H1 (cell line): ENCODE measurements around the gene SLC25A21. TPM values are rescaled to one million over a fixed set of nuclear protein-coding genes. Genes with fewer than 3 reads are reported as not detected.

Source experiments
- CTCF ChIA-PET: fragments of 300-600 bp; sonication (Branson Sonifier 250); formaldehyde crosslinking; loops from one replicate; lab custom pipeline; 2021; ENCODE audit not compliant: partially characterized antibody; lab: Charles Lee
- POLR2A ChIA-PET: fragments of 300-600 bp; sonication (Branson Sonifier 250); formaldehyde crosslinking; loops from one replicate; lab custom pipeline; 2021; ENCODE audit warnings: inconsistent platforms; ENCODE audit not compliant: partially characterized antibody; lab: Charles Lee
- DNase-seq, 2 experiments: peaks; one replicate each; pipeline versions ENCODE4 v3.0.0 to v3.0.0-alpha.2; 2010 to 2022; ENCODE audit warnings: low spot score in 2 of 2, low read depth in 1 of 2, mixed read lengths in 1 of 2
- FAIRE-seq: peaks from 2 replicates; lab custom pipeline; 2011; peaks lifted over from hg19 to GRCh38; lab: Jason Lieb, UNC
- H2AFZ ChIP-seq: 2 replicates; pipeline ENCODE4 v1.8.1; 2012; ENCODE audit warnings: low read length, inconsistent platforms
- H2AK5ac ChIP-seq: 2 replicates; pipeline ENCODE4 v1.6.1; 2013; ENCODE audit warnings: low read depth, low read length
- H2BK120ac ChIP-seq: replicated peaks from 2 replicates; pipeline ENCODE3; 2013; ENCODE audit warnings: low read depth, low read length, inconsistent platforms
- H2BK12ac ChIP-seq: 2 replicates; pipeline ENCODE4 v1.6.1; 2013; ENCODE audit warnings: low read depth, low read length
- H2BK15ac ChIP-seq: 2 replicates; pipeline ENCODE4 v1.6.1; 2013; ENCODE audit warnings: low read length
- H2BK20ac ChIP-seq: 2 replicates; pipeline ENCODE4 v1.6.1; 2013; ENCODE audit warnings: low read length
- H2BK5ac ChIP-seq: 2 replicates; pipeline ENCODE4 v1.6.1; 2013; ENCODE audit warnings: low read depth, low read length
- H3K14ac ChIP-seq: 2 replicates; pipeline ENCODE4 v1.6.1; 2013; ENCODE audit warnings: inconsistent platforms; ENCODE audit not compliant: insufficient read length
- H3K18ac ChIP-seq: 2 replicates; pipeline ENCODE4 v1.6.1; 2013; ENCODE audit warnings: low read length; ENCODE audit errors: extremely low read depth
- H3K23ac ChIP-seq: 2 replicates; pipeline ENCODE4 v1.6.1; 2013; ENCODE audit warnings: inconsistent platforms; ENCODE audit not compliant: insufficient read length
- H3K23me2 ChIP-seq: 2 replicates; pipeline ENCODE4 v1.6.1; 2013; ENCODE audit warnings: low read depth, low read length
- H3K27ac ChIP-seq: 2 replicates; pipeline ENCODE4 v1.6.1; 2011; ENCODE audit warnings: low read depth, low read length, inconsistent platforms
- H3K27me3 ChIP-seq, 4 experiments: replicated peaks in 1 of 4; 1 replicate in 1 of 4; 2 replicates in 3 of 4; pipeline versions ENCODE4 v1.6.1 to v1.8.1; 2011 to 2013; ENCODE audit warnings: low read length in 3 of 4, mild to moderate bottlenecking in 3 of 4, inconsistent platforms in 2 of 4, mixed read lengths in 2 of 4, moderate library complexity in 1 of 4; ENCODE audit not compliant: control insufficient read depth in 3 of 4, insufficient read depth in 3 of 4; ENCODE audit errors: extremely low read depth in 1 of 4
- H3K36me3 ChIP-seq, 4 experiments: 2 replicates each; pipeline versions ENCODE4 v1.6.1 to v1.8.1; 2011 to 2013; ENCODE audit warnings: mild to moderate bottlenecking in 4 of 4, low read length in 3 of 4, moderate library complexity in 2 of 4, control low read depth in 1 of 4, inconsistent platforms in 1 of 4; ENCODE audit not compliant: insufficient read depth in 4 of 4, control insufficient read depth in 2 of 4
- H3K4ac ChIP-seq: replicated peaks from 2 replicates; pipeline ENCODE3; 2013; ENCODE audit warnings: low read length, low read depth, mixed read lengths, inconsistent platforms; ENCODE audit not compliant: insufficient read length
- H3K4me1 ChIP-seq, 4 experiments: replicated peaks in 1 of 4; 1 replicate in 1 of 4; 2 replicates in 3 of 4; pipeline versions ENCODE4 v1.6.1 to v1.8.1; 2011 to 2013; ENCODE audit warnings: low read length in 3 of 4, inconsistent platforms in 2 of 4, mixed read lengths in 1 of 4; ENCODE audit not compliant: insufficient read depth in 4 of 4, control insufficient read depth in 3 of 4
- H3K4me2 ChIP-seq, 2 experiments: 2 replicates each; pipeline versions ENCODE4 v1.6.1 to v1.8.1; 2011 to 2013; ENCODE audit warnings: low read depth in 2 of 2, low read length in 2 of 2, control low read depth in 1 of 2, inconsistent platforms in 1 of 2, mild to moderate bottlenecking in 1 of 2; ENCODE audit not compliant: insufficient read depth in 1 of 2
- H3K4me3 ChIP-seq, 4 experiments: fragments of 200-600, 300-600 bp in 1 of 4; sonication (generic), shearing (Covaris generic), sonication (Bioruptor Twin) in 1 of 4; 2 replicates each; pipeline versions ENCODE4 v1.5.1 to v1.8.1; 2011 to 2016; ENCODE audit warnings: low read length in 4 of 4, low read depth in 3 of 4, control low read depth in 2 of 4, inconsistent platforms in 2 of 4, mild to moderate bottlenecking in 2 of 4, mixed read lengths in 1 of 4, moderate library complexity in 1 of 4; ENCODE audit not compliant: insufficient read depth in 2 of 4; ENCODE audit errors: extremely low read depth in 1 of 4
- H3K56ac ChIP-seq: replicated peaks from 2 replicates; pipeline ENCODE3; 2013; ENCODE audit warnings: low read depth, mild to moderate bottlenecking, mixed read lengths, low read length, inconsistent platforms; ENCODE audit not compliant: insufficient read length
- H3K79me1 ChIP-seq: 2 replicates; pipeline ENCODE4 v1.6.1; 2013; ENCODE audit warnings: low read depth, low read length, control low read depth
- H3K79me2 ChIP-seq, 2 experiments: 2 replicates each; pipeline versions ENCODE4 v1.6.1 to v1.8.1; 2012 to 2013; ENCODE audit warnings: low read length in 2 of 2, mild to moderate bottlenecking in 2 of 2, inconsistent platforms in 1 of 2; ENCODE audit not compliant: insufficient read depth in 2 of 2, control insufficient read depth in 1 of 2
- H3K9ac ChIP-seq, 4 experiments: replicated peaks in 1 of 4; 1 replicate in 1 of 4; 2 replicates in 3 of 4; pipeline versions ENCODE4 v1.6.1 to v1.8.1; 2011 to 2013; ENCODE audit warnings: low read depth in 3 of 4, low read length in 3 of 4, control low read depth in 2 of 4, mild to moderate bottlenecking in 2 of 4, moderate library complexity in 2 of 4, inconsistent platforms in 1 of 4; ENCODE audit errors: extremely low read depth in 1 of 4
- H3K9me3 ChIP-seq, 2 experiments: 2 replicates each; pipeline versions ENCODE4 v1.6.1 to v1.8.1; 2012 to 2013; ENCODE audit warnings: mild to moderate bottlenecking in 2 of 2, moderate library complexity in 2 of 2, control low read depth in 1 of 2, inconsistent platforms in 1 of 2, low read depth in 1 of 2, low read length in 1 of 2, mixed read lengths in 1 of 2; ENCODE audit not compliant: insufficient read depth in 2 of 2
- H4K20me1 ChIP-seq, 2 experiments: replicated peaks in 1 of 2; 2 replicates each; pipeline versions ENCODE3 to v1.8.1; 2011 to 2013; ENCODE audit warnings: inconsistent platforms in 2 of 2, low read length in 2 of 2, mild to moderate bottlenecking in 1 of 2; ENCODE audit not compliant: insufficient read depth in 2 of 2, control insufficient read depth in 1 of 2
- H4K5ac ChIP-seq: 2 replicates; pipeline ENCODE4 v1.6.1; 2013; ENCODE audit warnings: low read length, low read depth, mixed read lengths, inconsistent platforms; ENCODE audit not compliant: insufficient read length
- H4K8ac ChIP-seq: 2 replicates; pipeline ENCODE4 v1.8.0; 2013; ENCODE audit warnings: mild to moderate bottlenecking, moderate library complexity, low read length, inconsistent platforms; ENCODE audit not compliant: insufficient read depth; ENCODE audit errors: extremely low read depth
- H4K91ac ChIP-seq: replicated peaks from 2 replicates; pipeline ENCODE3; 2013; ENCODE audit warnings: low read length, mixed read lengths, inconsistent platforms; ENCODE audit not compliant: insufficient read length
- BCL11A ChIP-seq, 2 experiments: IDR thresholded peaks; one replicate each; pipeline ENCODE4 v1.6.1; 2011; ENCODE audit warnings: low read depth in 2 of 2, low read length in 2 of 2, mild to moderate bottlenecking in 2 of 2
- BRCA1 ChIP-seq: IDR thresholded peaks from 2 replicates; pipeline ENCODE4 v1.6.1; 2012; ENCODE audit warnings: low read depth, low read length, improper control_type of control experiment
- EZH2 ChIP-seq: fragments of 200-600 bp; sonication (generic); IDR thresholded peaks from 2 replicates; pipeline ENCODE4 v1.7.1; 2012; ENCODE audit warnings: low read depth, mild to moderate bottlenecking, moderate library complexity, low read length, inconsistent platforms; ENCODE audit not compliant: severe bottlenecking
- GTF2F1 ChIP-seq: IDR thresholded peaks from 2 replicates; pipeline ENCODE4 v1.6.1; 2012; ENCODE audit warnings: low read depth, low read length, improper control_type of control experiment, borderline replicate concordance
- KDM4A ChIP-seq: IDR thresholded peaks from one replicate; pipeline ENCODE4 v1.7.1; 2012; ENCODE audit warnings: low read depth, mild to moderate bottlenecking, moderate library complexity, low read length, inconsistent platforms; ENCODE audit not compliant: severe bottlenecking
- POU5F1 ChIP-seq: IDR thresholded peaks from 2 replicates; pipeline ENCODE4 v1.6.1; 2011; ENCODE audit warnings: low read depth, mild to moderate bottlenecking, low read length, moderate library complexity
- RAD21 ChIP-seq, 2 experiments: IDR thresholded peaks in 1 of 2; conservative IDR thresholded peaks in 1 of 2; 2 replicates each; pipeline ENCODE4 v1.6.1; 2011; ENCODE audit warnings: low read depth in 2 of 2, low read length in 2 of 2, improper control_type of control experiment in 1 of 2, inconsistent platforms in 1 of 2, mild to moderate bottlenecking in 1 of 2, moderate library complexity in 1 of 2
- RXRA ChIP-seq: IDR thresholded peaks from 2 replicates; pipeline ENCODE4 v1.6.1; 2011; ENCODE audit warnings: low read depth, mild to moderate bottlenecking, low read length, moderate library complexity; ENCODE audit not compliant: insufficient read depth
- SIRT6 ChIP-seq: IDR thresholded peaks from one replicate; pipeline ENCODE4 v1.7.1; 2012; ENCODE audit warnings: low read length, inconsistent platforms
- SP2 ChIP-seq: IDR thresholded peaks from 2 replicates; pipeline ENCODE4 v1.6.1; 2012; ENCODE audit warnings: mild to moderate bottlenecking, low read length, inconsistent platforms
- SRF ChIP-seq: IDR thresholded peaks from 2 replicates; pipeline ENCODE4 v1.6.1; 2011; ENCODE audit warnings: mild to moderate bottlenecking, low read depth, low read length, moderate library complexity
- SUZ12 ChIP-seq: fragments of 200-600 bp; sonication (generic); IDR thresholded peaks from 2 replicates; pipeline ENCODE4 v1.6.1; 2012; ENCODE audit warnings: mild to moderate bottlenecking, inconsistent platforms, low read length, moderate library complexity, mixed read lengths
- WGBS, 2 experiments: shearing (Covaris generic) in 1 of 2; methylation state at CpG; one replicate each; pipeline versions ENCODE4 v1.1.6 to v1.1.7; 2013 to 2015; ENCODE audit warnings: low lambda C conversion rate in 2 of 2, mixed read lengths in 2 of 2, inconsistent platforms in 1 of 2, low coverage in 1 of 2, missing lambda C conversion rate in 1 of 2; ENCODE audit not compliant: insufficient replicate concordance in 2 of 2, insufficient coverage in 1 of 2, insufficient read length in 1 of 2; ENCODE audit errors: extremely low coverage in 1 of 2, missing lambda C conversion rate in 1 of 2; 5-methylcytosine and 5-hydroxymethylcytosine counted together
- polyA plus RNA-seq, 7 experiments: library from polyadenylated mRNA; depleted of rRNA in 3 of 7; stranded (reverse) in 5 of 7; unstranded in 2 of 7; fragments of >200 nt in 5 of 7; fragments of 200-250 nt in 2 of 7; gene quantifications; 1 replicate in 5 of 7; 2 replicates in 1 of 7; 4 replicates in 1 of 7; pipeline versions ENCODE4 v1.2.1 to v1.2.3, GENCODE V29; 2011 to 2013; ENCODE audit warnings: missing spikeins in 2 of 7, mixed read lengths in 2 of 7
- total RNA-seq: library from RNA; stranded (reverse); fragmentation: NEBNext Ultra II Directional; extraction: Animal tissue kit (Norgen Biotek cat#: 25700); gene quantifications from 2 replicates; pipeline ENCODE4 v1.2.1, GENCODE V29; 2021

The SLC25A21 gene
- total and polyA plus RNA-seq, 2 of the 8 experiments (the other 6 are each of a cell fraction or from before 2014, with no cell fraction given) = 6.9 to 15.7 TPM

DNA sequence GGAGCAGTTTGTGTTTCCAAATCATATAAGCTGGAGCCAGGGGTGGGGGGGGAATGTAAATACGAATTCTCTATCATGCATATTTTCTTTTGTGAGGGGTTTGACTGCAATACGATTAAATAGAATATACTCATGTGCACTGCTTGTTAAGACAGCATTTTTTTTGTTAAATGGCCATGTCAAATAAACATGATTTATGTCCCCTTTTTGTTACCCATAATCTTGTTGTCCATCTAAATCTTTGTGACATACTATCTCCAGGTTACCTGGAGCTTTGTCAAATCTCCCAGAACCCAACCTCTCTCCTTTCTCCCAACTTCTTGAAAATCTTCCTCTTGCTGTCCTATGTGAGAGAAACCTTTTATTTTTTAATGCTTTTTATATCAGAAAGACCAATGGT lies 233.1 kb downstream of the SLC25A21 start:
- DNase-seq (no peak), FAIRE-seq (no peak)
- no peak for TF ChIP-seq SRF
- no peak for TF ChIP-seq RXRA
- TF ChIP-seq BCL11A (IDR thresholded peaks at IDR 0.05; ENCODE audit: low read depth in 2 of 2, low read length in 2 of 2) = no peak
- TF ChIP-seq EZH2 = no peak
- no peak for TF ChIP-seq POU5F1
- TF ChIP-seq RAD21 (IDR thresholded peaks at IDR 0.05 in 1 of 2, conservative IDR thresholded peaks at IDR 0.05 in 1 of 2; ENCODE audit: low read depth in 2 of 2, low read length in 2 of 2) = no peak
- no peak for TF ChIP-seq KDM4A
- TF ChIP-seq GTF2F1 = no peak
- TF ChIP-seq SUZ12 = no peak
- TF ChIP-seq BRCA1 = no peak
- no peak for TF ChIP-seq SIRT6
- TF ChIP-seq SP2 = no peak
- H3K36me3 ChIP-seq = no peaks in the 10 kb centered on the region
- H3K18ac ChIP-seq = no peak overlapping the region
- no peak overlapping the region for H3K4me2 ChIP-seq
- no peak overlapping the region for H4K5ac ChIP-seq
- no peak overlapping the region for H2AFZ ChIP-seq
- no peak overlapping the region for H3K4me3 ChIP-seq
- no peaks in the 10 kb centered on the region for H3K23me2 ChIP-seq
- no peak overlapping the region for H3K9ac ChIP-seq
- H2BK5ac ChIP-seq = no peak overlapping the region
- no peaks in the 10 kb centered on the region for H4K20me1 ChIP-seq
- H4K91ac ChIP-seq = no peak overlapping the region
- H3K79me2 ChIP-seq = no peaks in the 10 kb centered on the region
- H3K4me1 ChIP-seq = no peaks in the 10 kb centered on the region
- ChIA-PET POLR2A (no interaction called here), CTCF (interaction anchor here (1.0 to 12.5 kb wide), 6 partner anchors 51 to 415 kb away, joined by 3 to 90 read pairs (median 3); partner anchors contain the start of gene PAX9)
- WGBS, 2 experiments = 71% methylated on average over 2 of the region's 2 CpGs; no CpG with 5 or more reads in 1 of the 2 experiments
- H3K79me1 ChIP-seq = no peaks in the 10 kb centered on the region
- no peak overlapping the region for H3K4ac ChIP-seq
- no peak overlapping the region for H3K23ac ChIP-seq
- H2BK15ac ChIP-seq = no peak overlapping the region
- no peak overlapping the region for H2BK20ac ChIP-seq
- no peak overlapping the region for H2BK120ac ChIP-seq
- no peak overlapping the region for H3K27ac ChIP-seq
- H4K8ac ChIP-seq = no peak overlapping the region
- H3K9me3 ChIP-seq = no peaks in the 10 kb centered on the region
- no peak overlapping the region for H3K14ac ChIP-seq
- no peak overlapping the region for H2AK5ac ChIP-seq
- H3K56ac ChIP-seq = no peak overlapping the region
- no peak overlapping the region for H2BK12ac ChIP-seq
- H3K27me3 ChIP-seq = no peaks in the 10 kb centered on the region
